Adrenal gland (tissue), 5 donors: ENCODE measurements around the gene EMC8.

ENCODE experiments used
- POLR2A ChIP-seq, 2 donors: fragments of 450-650 bp; IDR thresholded peaks; one replicate each; pipeline ENCODE4 v1.6.1; 2017; ENCODE audit warnings: antibody characterized with exemption in 2 of 2, mild to moderate bottlenecking in 2 of 2, moderate library complexity in 1 of 2
- TF ChIP-seq, protein P1 (sequence below), 6 experiments: fragments of 450-650 bp in 4 of 6; fragments of 200-600 bp in 2 of 6; sonication (generic) in 1 of 6; IDR thresholded peaks; 1 replicate in 5 of 6; 2 replicates in 1 of 6; pipeline versions ENCODE4 v1.5.1 to v1.8.0; 2016 to 2021; ENCODE audit warnings: antibody characterized with exemption in 6 of 6, mild to moderate bottlenecking in 2 of 6, moderate library complexity in 1 of 6
- donor health status: DM: no; HTN: no; CAD: no.

DNA sequence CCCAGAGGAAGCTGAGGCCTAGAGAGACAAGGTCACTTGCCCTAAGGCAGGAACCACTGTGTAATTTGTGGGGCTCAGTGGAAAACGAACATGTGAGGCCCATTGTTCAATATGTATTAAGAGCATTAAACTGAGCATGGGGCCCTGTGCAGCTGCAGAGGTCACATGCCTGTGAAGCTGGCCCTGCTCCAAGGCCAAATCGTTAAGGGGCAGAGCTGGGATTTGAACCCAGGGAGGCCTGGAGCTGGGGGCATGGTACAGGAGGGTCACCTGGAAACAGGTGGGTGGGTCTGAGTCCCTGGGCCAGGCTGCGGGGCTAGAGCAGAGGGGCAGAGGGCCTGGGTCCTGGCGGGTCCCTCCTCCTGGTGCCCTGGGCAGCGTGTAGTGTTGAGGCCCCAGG is 68.2 kb downstream of the EMC8 start:
- TF ChIP-seq, protein P1, sequence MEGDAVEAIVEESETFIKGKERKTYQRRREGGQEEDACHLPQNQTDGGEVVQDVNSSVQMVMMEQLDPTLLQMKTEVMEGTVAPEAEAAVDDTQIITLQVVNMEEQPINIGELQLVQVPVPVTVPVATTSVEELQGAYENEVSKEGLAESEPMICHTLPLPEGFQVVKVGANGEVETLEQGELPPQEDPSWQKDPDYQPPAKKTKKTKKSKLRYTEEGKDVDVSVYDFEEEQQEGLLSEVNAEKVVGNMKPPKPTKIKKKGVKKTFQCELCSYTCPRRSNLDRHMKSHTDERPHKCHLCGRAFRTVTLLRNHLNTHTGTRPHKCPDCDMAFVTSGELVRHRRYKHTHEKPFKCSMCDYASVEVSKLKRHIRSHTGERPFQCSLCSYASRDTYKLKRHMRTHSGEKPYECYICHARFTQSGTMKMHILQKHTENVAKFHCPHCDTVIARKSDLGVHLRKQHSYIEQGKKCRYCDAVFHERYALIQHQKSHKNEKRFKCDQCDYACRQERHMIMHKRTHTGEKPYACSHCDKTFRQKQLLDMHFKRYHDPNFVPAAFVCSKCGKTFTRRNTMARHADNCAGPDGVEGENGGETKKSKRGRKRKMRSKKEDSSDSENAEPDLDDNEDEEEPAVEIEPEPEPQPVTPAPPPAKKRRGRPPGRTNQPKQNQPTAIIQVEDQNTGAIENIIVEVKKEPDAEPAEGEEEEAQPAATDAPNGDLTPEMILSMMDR (IDR thresholded peaks at IDR 0.05) = no peak
- no peak for TF ChIP-seq POLR2A (IDR thresholded peaks at IDR 0.05)
